ENCODE results near the gene PEF1. TPM values are rescaled to one million over a fixed set of nuclear protein-coding genes. Genes with fewer than 3 reads are reported as not detected.

PEF1 gene
- total and polyA plus RNA-seq, 2 donors (not counting 1 experiment from before 2014, with no cell fraction given) = 36.7 to 49.4 TPM

- no peak overlapping the region for H2AFZ ChIP-seq (ENCODE audit: insufficient read depth, low read depth, low read length, poor library complexity, severe bottlenecking)
- TF ChIP-seq EZH2 (IDR thresholded peaks at IDR 0.05; ENCODE audit: borderline replicate concordance, insufficient read depth, low read depth, low read length, poor library complexity, severe bottlenecking) = no peak
- TF ChIP-seq CTCF (IDR thresholded peaks at IDR 0.05) = no peak
- peaks cover 10 to 12% of the 10 kb centered on the region in 2 donors for H3K4me1 ChIP-seq (ENCODE audit: control insufficient read depth in 2 of 2, insufficient read depth in 2 of 2, low read length in 2 of 2)
- Mint-ChIP-seq H3K9me3 (ENCODE audit: insufficient read depth) (no peaks in the 10 kb centered on the region), H3K27me3 (peaks cover 27% of the 10 kb centered on the region), H3K4me3 (no peak overlapping the region), H3K27ac (no peak overlapping the region), H3K4me1 (peaks cover 10% of the 10 kb centered on the region)
- DNase-seq (no peak), ATAC-seq (ENCODE audit: low read depth) (no peak)
- ChIA-PET CTCF (interaction anchor here (0.9 to 10.8 kb wide), 5 partner anchors 15 to 396 kb away, joined by 3 to 184 read pairs (median 7); no protein-coding TSS in a partner anchor), POLR2A (interaction anchor here (0.5 kb wide), 1 partner anchor 407 kb away, joined by 10 read pairs; the partner anchor contains the start of gene TMEM39B)
- intact Hi-C loops (cut with micrococcal nuclease) = no loop called here
- H4K20me1 ChIP-seq (ENCODE audit: control insufficient read depth, insufficient read depth, low read length, poor library complexity, severe bottlenecking) = no peaks in the 10 kb centered on the region
- H3K27me3 ChIP-seq (replicated peaks in 1 of 4; ENCODE audit: control extremely low read depth in 1 of 4, control insufficient read depth in 3 of 4, insufficient read depth in 4 of 4, low read length in 3 of 4) = peaks cover 0 to 28% (median 8%) of the 10 kb centered on the region in 4 experiments
- H3K79me2 ChIP-seq (ENCODE audit: control insufficient read depth, insufficient read depth, low read length) = no peaks in the 10 kb centered on the region
- H3K4me2 ChIP-seq (replicated peaks; ENCODE audit: low read depth, low read length, poor library complexity, severe bottlenecking) = no peak overlapping the region
- H3K4me3 ChIP-seq (ENCODE audit: control extremely low read depth in 1 of 5, extremely low read depth in 1 of 5, insufficient read depth in 1 of 5, low read depth in 2 of 5, low read length in 4 of 5) = no peak overlapping the region
- WGBS (ENCODE audit: insufficient coverage) = 84% methylated on average over 8 of the region's 10 CpGs
- no peaks in the 10 kb centered on the region for H3K9me3 ChIP-seq (ENCODE audit: control extremely low read depth in 1 of 3, control insufficient read depth in 2 of 3, insufficient read depth in 1 of 3, low read length in 2 of 3)
- H3K36me3 ChIP-seq (replicated peaks in 1 of 2; ENCODE audit: control extremely low read depth in 1 of 2, control insufficient read depth in 1 of 2, extremely low read depth in 1 of 2, insufficient read depth in 2 of 2, low read length in 1 of 2) = no peaks in the 10 kb centered on the region
- no peak overlapping the region for H3K27ac ChIP-seq (ENCODE audit: low read length in 2 of 2)
- H3K9ac ChIP-seq (ENCODE audit: low read length) = no peak overlapping the region
Measured at GRCh38 chr1:31666263-31666963, 21.7 kb upstream of the PEF1 start.

GRCh38 chr1:31665234-31665878 is 20.7 kb upstream of the PEF1 start:
- POLR2A ChIA-PET = interaction anchor here (0.5 to 1.8 kb wide), 2 partner anchors 124 to 743 kb away, joined by 4 to 7 read pairs; no protein-coding TSS in a partner anchor
- Histone ChIP-seq H3K4me2 (replicated peaks; ENCODE audit: low read depth, low read length, poor library complexity, severe bottlenecking) (no peak overlapping the region), H3K27ac (ENCODE audit: low read length in 2 of 2) (no peak overlapping the region), H3K4me3 (ENCODE audit: control extremely low read depth in 1 of 5, extremely low read depth in 1 of 5, insufficient read depth in 1 of 5, low read depth in 2 of 5, low read length in 4 of 5) (no peak overlapping the region), H3K36me3 (replicated peaks in 1 of 2; ENCODE audit: control extremely low read depth in 1 of 2, control insufficient read depth in 1 of 2, extremely low read depth in 1 of 2, insufficient read depth in 2 of 2, low read length in 1 of 2) (no peaks in the 10 kb centered on the region), H3K79me2 (ENCODE audit: control insufficient read depth, insufficient read depth, low read length) (no peaks in the 10 kb centered on the region), H3K9me3 (ENCODE audit: control extremely low read depth in 1 of 3, control insufficient read depth in 2 of 3, insufficient read depth in 1 of 3, low read length in 2 of 3) (no peaks in the 10 kb centered on the region), H4K20me1 (ENCODE audit: control insufficient read depth, insufficient read depth, low read length, poor library complexity, severe bottlenecking) (no peaks in the 10 kb centered on the region), H3K9ac (ENCODE audit: low read length) (no peak overlapping the region), H3K4me1 (ENCODE audit: control insufficient read depth in 2 of 2, insufficient read depth in 2 of 2, low read length in 2 of 2) (peaks cover 7 to 10% of the 10 kb centered on the region in 2 donors), H3K27me3 (replicated peaks in 1 of 4; ENCODE audit: control extremely low read depth in 1 of 4, control insufficient read depth in 3 of 4, insufficient read depth in 4 of 4, low read length in 3 of 4) (peaks cover 0 to 17% (median 6%) of the 10 kb centered on the region in 4 experiments), H2AFZ (ENCODE audit: insufficient read depth, low read depth, low read length, poor library complexity, severe bottlenecking) (no peak overlapping the region)
- ATAC-seq (ENCODE audit: low read depth) (no peak), DNase-seq (no peak)
- WGBS (ENCODE audit: insufficient coverage) = 55% methylated on average over 6 of the region's 7 CpGs
- H3K27ac Mint-ChIP-seq = no peak overlapping the region
- no peak overlapping the region for H3K4me3 Mint-ChIP-seq
- no peak for TF ChIP-seq EZH2 (IDR thresholded peaks at IDR 0.05; ENCODE audit: borderline replicate concordance, insufficient read depth, low read depth, low read length, poor library complexity, severe bottlenecking)
- no peak for TF ChIP-seq CTCF (IDR thresholded peaks at IDR 0.05)
- peaks cover 20% of the 10 kb centered on the region for H3K27me3 Mint-ChIP-seq
- CTCF ChIA-PET = interaction anchor here (0.7 to 10.8 kb wide), 15 partner anchors 8 to 400 kb away, joined by 3 to 184 read pairs (median 5); no protein-coding TSS in a partner anchor
- H3K4me1 Mint-ChIP-seq = peaks cover 10% of the 10 kb centered on the region
- intact Hi-C loops (cut with micrococcal nuclease) = no loop called here
- H3K9me3 Mint-ChIP-seq (ENCODE audit: insufficient read depth) = no peaks in the 10 kb centered on the region
